K562 (cell line): ENCODE measurements around the gene SKIL. TPM values are rescaled to one million over a fixed set of nuclear protein-coding genes. Genes with fewer than 3 reads are reported as not detected.

Experiments
- ATAC-seq: fragments of 200-7000 bp; cut with Tn5 transposase; 3 replicates; pipeline ENCODE4 v1.9.1; 2020; ENCODE audit warnings: moderate library complexity
- BruUV-seq: library from RNA; stranded (reverse); fragments of 400-500 nt; replicated peaks from 2 replicates; lab custom pipeline; 2021; lab: Mats Ljungman, UMichigan
- CTCF ChIA-PET: fragments of 300-600 bp; formaldehyde crosslinking; extraction: SDS; loops from one replicate; lab custom pipeline; 2021; ENCODE audit warnings: low intra/inter-chr PET ratio; lab: Yijun Ruan, JAX
- POLR2A ChIA-PET: fragments of 300-600, 350-650 bp; sonication (Branson Sonifier 250); formaldehyde crosslinking; extraction: SDS; loops from one replicate; lab custom pipeline; 2021; ENCODE audit warnings: antibody characterized with exemption, inconsistent platforms; lab: Yijun Ruan, JAX
- DNase-seq, 4 experiments: peaks; one replicate each; pipeline versions ENCODE4 v3.0.0 to v3.0.0-alpha.2; 2011 to 2018; ENCODE audit warnings: low spot score in 3 of 4, mixed read lengths in 3 of 4; ENCODE audit errors: extremely low read depth in 1 of 4
- FAIRE-seq: peaks from 2 replicates; lab custom pipeline; 2011; peaks lifted over from hg19 to GRCh38; lab: Jason Lieb, UNC
- H2AFZ ChIP-seq: 2 replicates; pipeline ENCODE4 v1.6.0; 2011; ENCODE audit warnings: low read depth, low read length, control low read depth, inconsistent platforms
- H3K27ac ChIP-seq: fragments of 200-600 bp; 3 replicates; pipeline ENCODE4 v1.8.0; 2011; ENCODE audit warnings: low read depth, mild to moderate bottlenecking, control low read depth, inconsistent platforms, low read length, moderate library complexity, mixed read lengths; ENCODE audit errors: extremely low read depth
- H3K27me3 ChIP-seq, 2 experiments: fragments of 300-600 bp in 1 of 2; 2 replicates in 1 of 2; 3 replicates in 1 of 2; pipeline versions ENCODE4 v1.6.0 to v1.8.0; 2011; ENCODE audit warnings: inconsistent platforms in 2 of 2, low read length in 2 of 2, mild to moderate bottlenecking in 1 of 2, mixed read lengths in 1 of 2, moderate library complexity in 1 of 2; ENCODE audit not compliant: control insufficient read depth in 2 of 2, insufficient read depth in 2 of 2
- H3K36me3 ChIP-seq: fragments of 300-600 bp; 3 replicates; pipeline ENCODE4 v1.8.0; 2011; ENCODE audit warnings: mild to moderate bottlenecking, low read length, inconsistent platforms; ENCODE audit not compliant: control insufficient read depth, insufficient read depth
- H3K4me1 ChIP-seq, 2 experiments: fragments of 200-600 bp in 1 of 2; replicated peaks in 1 of 2; 2 replicates in 1 of 2; 3 replicates in 1 of 2; pipeline versions ENCODE4 v1.5.1 to v1.8.0; 2011; ENCODE audit warnings: inconsistent platforms in 2 of 2, low read length in 2 of 2, mild to moderate bottlenecking in 1 of 2, mixed read lengths in 1 of 2, moderate library complexity in 1 of 2; ENCODE audit not compliant: control insufficient read depth in 2 of 2, insufficient read depth in 2 of 2
- H3K4me2 ChIP-seq: 2 replicates; pipeline ENCODE4 v1.6.1; 2011; ENCODE audit warnings: low read length, control low read depth, inconsistent platforms, mixed read lengths; ENCODE audit not compliant: insufficient read depth
- H3K4me3 ChIP-seq: fragments of 200-600 bp; sonication (generic), shearing (Covaris generic); 2 replicates; pipeline ENCODE4 v1.5.1; 2016; ENCODE audit warnings: control low read depth, inconsistent platforms
- H3K79me2 ChIP-seq: fragments of 200-600 bp; 3 replicates; pipeline ENCODE4 v1.8.0; 2011; ENCODE audit warnings: low read length, inconsistent platforms; ENCODE audit not compliant: control insufficient read depth, insufficient read depth
- H3K9ac ChIP-seq, 2 experiments: 2 replicates each; pipeline versions ENCODE4 v1.6.0 to v1.6.1; 2011; ENCODE audit warnings: low read depth in 2 of 2, low read length in 2 of 2, control low read depth in 1 of 2, inconsistent platforms in 1 of 2, mild to moderate bottlenecking in 1 of 2, mixed read lengths in 1 of 2; ENCODE audit not compliant: insufficient read depth in 1 of 2
- H3K9me1 ChIP-seq: one replicate; pipeline ENCODE4 v1.6.0; 2011; ENCODE audit warnings: inconsistent platforms, mild to moderate bottlenecking, low read length, moderate library complexity; ENCODE audit not compliant: control insufficient read depth, insufficient read depth
- H3K9me3 ChIP-seq: replicated peaks from 2 replicates; pipeline ENCODE4 v1.5.1; 2011; ENCODE audit warnings: low read depth, low read length, inconsistent platforms; ENCODE audit not compliant: control insufficient read depth, insufficient read depth
- H4K20me1 ChIP-seq: replicated peaks from 2 replicates; pipeline ENCODE4 v1.6.1; 2011; ENCODE audit warnings: low read length, inconsistent platforms, mixed read lengths; ENCODE audit not compliant: control insufficient read depth, insufficient read depth
- AFF4 ChIP-seq: sonication (generic); formaldehyde crosslinking; IDR thresholded peaks from 2 replicates; pipeline ENCODE4 v1.8.0; 2023; ENCODE audit warnings: mild to moderate bottlenecking, missing genetic modification reagents
- GABPA ChIP-seq: fragments of 200-800 bp; sonication (Bioruptor generic); conservative IDR thresholded peaks from 2 replicates; pipeline ENCODE4 v1.6.1; 2016; ENCODE audit warnings: low read depth, missing genetic modification characterization, missing compliant biosample characterization
- HMGN3 ChIP-seq: IDR thresholded peaks from 2 replicates; pipeline ENCODE4 v1.6.1; 2011; ENCODE audit warnings: borderline replicate concordance, low read depth, mild to moderate bottlenecking, mixed read lengths, low read length; ENCODE audit not compliant: insufficient read length; ENCODE audit errors: extremely low read depth
- PHTF2 ChIP-seq: fragments of 250-450 bp; sonication (Bioruptor Pico); IDR thresholded peaks from 2 replicates; pipeline ENCODE4 v1.5.0; 2021; ENCODE audit warnings: mild to moderate bottlenecking
- RFX1 ChIP-seq: fragments of 450-650 bp; IDR thresholded peaks from 2 replicates; pipeline ENCODE4 v1.6.1; 2016; ENCODE audit warnings: mild to moderate bottlenecking, moderate library complexity
- ZBTB33 ChIP-seq: sonication (generic); formaldehyde crosslinking; IDR thresholded peaks from 2 replicates; pipeline ENCODE4 v1.8.1; 2023; ENCODE audit warnings: mild to moderate bottlenecking, missing genetic modification reagents
- ZNF384 ChIP-seq: IDR thresholded peaks from 2 replicates; pipeline ENCODE4 v1.6.1; 2012; ENCODE audit warnings: low read depth, low read length, improper control_type of control experiment
- WGBS: fragments of 100-300 bp; shearing (Covaris generic); methylation state at CpG from one replicate; pipeline ENCODE4 v1.1.6; 2016; ENCODE audit warnings: low coverage, mixed read lengths; ENCODE audit not compliant: insufficient coverage; ENCODE audit errors: missing lambda C conversion rate; 5-methylcytosine and 5-hydroxymethylcytosine counted together
- in situ Hi-C: fragments of 300-500 bp; cut with MboI; formaldehyde crosslinking; loops from 4 replicates; pipeline ENCODE4 v1.15.0; 2018; ENCODE audit warnings: inconsistent platforms, mixed read lengths
- intact Hi-C: fragments of 100-400 bp; cut with micrococcal nuclease; formaldehyde crosslinking; loops from 2 replicates; pipeline ENCODE4 v1.14.2; 2022
- polyA plus RNA-seq, 8 experiments: library from polyadenylated mRNA; depleted of rRNA in 4 of 8; stranded (reverse) in 5 of 8; unstranded in 3 of 8; fragments of >200 nt; fragmentation: Nextera tagmentation in 2 of 8; fragmentation: Illumina TruSeq in 1 of 8; extraction: Ambion mirVana in 2 of 8; extraction: Trizol in 1 of 8; gene quantifications; 2 replicates each; pipeline versions ENCODE4 v1.2.1 to v1.2.3, GENCODE V29; 2011 to 2014; ENCODE audit warnings: inconsistent platforms in 1 of 8, missing spikeins in 1 of 8
- total RNA-seq, 7 experiments: library from RNA; depleted of rRNA in 6 of 7; stranded (reverse); fragments of >200 nt in 6 of 7; fragmentation: Illumina TruSeq in 2 of 7; extraction: Trizol in 2 of 7; gene quantifications; 2 replicates each; pipeline versions ENCODE4 v1.2.1 to v1.2.3, GENCODE V29; 2011 to 2021; ENCODE audit warnings: low replicate concordance in 1 of 7

SKIL gene
- total and polyA plus RNA-seq, 9 of the 15 experiments (the other 6 are each of a cell fraction or from before 2014, with no cell fraction given): 4.3 to 19.1 (median 9.7) TPM

GRCh38 chr3:170320461-170321121 is 36.9 kb upstream of the SKIL start:
- intact Hi-C loops (no loop called here), in situ Hi-C loops (no loop called here)
- Histone ChIP-seq H3K4me3 (no peak overlapping the region), H3K4me2 (no peak overlapping the region), H3K9ac (no peak overlapping the region), H3K9me3 (no peaks in the 10 kb centered on the region; the same call in 1 of the 2 replicates), H3K79me2 (no peaks in the 10 kb centered on the region), H2AFZ (peak overlapping the region; percentile 37), H3K9me1 (no peaks in the 10 kb centered on the region), H3K36me3 (no peaks in the 10 kb centered on the region), H3K27ac (no peak overlapping the region), H4K20me1 (no peaks in the 10 kb centered on the region), H3K4me1 (peaks cover 0 to 2% of the 10 kb centered on the region in 2 experiments; a peak in 1 of 5 replicates), H3K27me3 (no peaks in the 10 kb centered on the region)
- 0 out of 2 replicates have a peak, but pooled peaks have one; percentile 22 for TF ChIP-seq RFX1
- no peak for TF ChIP-seq HMGN3
- 48% methylated on average over 7 of the region's 7 CpGs for WGBS
- DNase-seq (no peak), FAIRE-seq (peak; percentile 6), ATAC-seq (no peak)
- no TSS peak for BruUV-seq
- CTCF ChIA-PET: no interaction called here
- POLR2A ChIA-PET: no interaction called here

- FAIRE-seq: no peak
- Histone ChIP-seq H3K9me3 (peaks cover under 1% of the 10 kb centered on the region), H2AFZ (no peak overlapping the region), H3K27ac (no peak overlapping the region), H4K20me1 (no peaks in the 10 kb centered on the region), H3K79me2 (no peaks in the 10 kb centered on the region), H3K9me1 (no peaks in the 10 kb centered on the region), H3K9ac (no peak overlapping the region), H3K27me3 (no peaks in the 10 kb centered on the region), H3K4me3 (no peak overlapping the region), H3K4me1 (peaks cover 0 to 2% of the 10 kb centered on the region in 2 experiments; a peak in 1 of 5 replicates), H3K4me2 (no peak overlapping the region), H3K36me3 (no peaks in the 10 kb centered on the region)
- no peak for DNase-seq
- CTCF ChIA-PET: no interaction called here
- intact Hi-C loops: no loop called here
- no peak for ATAC-seq
- POLR2A ChIA-PET: no interaction called here
- BruUV-seq: no TSS peak
- in situ Hi-C loops: no loop called here
- WGBS: 61% methylated on average over 3 of the region's 11 CpGs
- no peak for TF ChIP-seq AFF4 (CRISPR knock-in tag)
- TF ChIP-seq ZBTB33: no peak
- no peak for TF ChIP-seq PHTF2
- no peak for TF ChIP-seq ZNF384
- TF ChIP-seq GABPA (tag): no peak
These were observed 36.0 kb upstream of the SKIL start for GRCh38 chr3:170321321-170322034.
